Measurements from ENCODE around the gene C11orf42.
A peak's percentile ranks its signal among the peaks of the same experiment; 100 is the strongest.

Gene C11orf42

GRCh38 chr11:6225896-6226295, 20.5 kb downstream of the C11orf42 start:
- TF ChIP-seq CTCF (IDR thresholded peaks at IDR 0.05; ENCODE audit: control extremely low read depth, extremely low read depth, low read depth, missing control alignments) = no peak
- CTCF ChIA-PET = interaction anchor here (1.5 kb wide), 1 partner anchor 10 kb away, joined by 8 read pairs; no protein-coding TSS in a partner anchor

GRCh38 chr11:6228520-6228919, 23.2 kb downstream of the C11orf42 start:
- TF ChIP-seq CTCF (IDR thresholded peaks at IDR 0.05; ENCODE audit: control extremely low read depth, extremely low read depth, low read depth, missing control alignments) = no peak
- CTCF ChIA-PET = interaction anchor here (0.9 to 3.2 kb wide), 3 partner anchors 15 to 277 kb away, joined by 3 to 9 read pairs (median 8); no protein-coding TSS in a partner anchor
- POLR2A ChIA-PET = no interaction called here
- DNase-seq (ENCODE audit: extremely low spot score) = no peak

More at GRCh38 chr11:6225896-6226295, 20.5 kb downstream of the C11orf42 start:
- POLR2A ChIA-PET = interaction anchor here (0.7 kb wide), 1 partner anchor 17 kb away, joined by 4 read pairs; no protein-coding TSS in a partner anchor
- DNase-seq (ENCODE audit: extremely low spot score) = no peak

- no peak for TF ChIP-seq CTCF (IDR thresholded peaks at IDR 0.05; ENCODE audit: control extremely low read depth, extremely low read depth, low read depth, missing control alignments)
- POLR2A ChIA-PET = interaction anchor here (0.6 kb wide), 1 partner anchor 16 kb away, joined by 5 read pairs; no protein-coding TSS in a partner anchor
Observed at GRCh38 chr11:6229911-6230310, 24.6 kb downstream of the C11orf42 start.

GRCh38 chr11:6232899-6233298, 27.5 kb downstream of the C11orf42 start:
- POLR2A ChIA-PET = no interaction called here
- TF ChIP-seq CTCF (IDR thresholded peaks at IDR 0.05; ENCODE audit: control extremely low read depth, extremely low read depth, low read depth, missing control alignments) = no peak
- no peak for DNase-seq (ENCODE audit: extremely low spot score)
- CTCF ChIA-PET = no interaction called here

More at GRCh38 chr11:6229911-6230310, 24.6 kb downstream of the C11orf42 start:
- CTCF ChIA-PET = interaction anchor here (0.8 to 3.2 kb wide), 6 partner anchors 9 to 124 kb away, joined by 3 to 9 read pairs (median 6); no protein-coding TSS in a partner anchor
- no peak for DNase-seq (ENCODE audit: extremely low spot score)

- TF ChIP-seq CTCF (IDR thresholded peaks at IDR 0.05; ENCODE audit: control extremely low read depth, extremely low read depth, low read depth, missing control alignments) = no peak
- POLR2A ChIA-PET = no interaction called here
Observed at GRCh38 chr11:6233984-6234386, 28.6 kb downstream of the C11orf42 start.

GRCh38 chr11:6234387-6235107, 29.2 kb downstream of the C11orf42 start, which contains the start of gene FHIP1B:
Gene FHIP1B (minus strand): TSS chr11:6234636. CDS start chr11:6224516, 10,120 bp downstream.
- ChIA-PET POLR2A (interaction anchor here (1.0 kb wide), 1 partner anchor 247 kb away, joined by 3 read pairs; the partner anchor contains the start of genes ARFIP2 and TIMM10B), CTCF (interaction anchor here (1.8 to 4.2 kb wide), 2 partner anchors 16 to 128 kb away, joined by 6 to 45 read pairs; no protein-coding TSS in a partner anchor)
- peak; percentile 96 for DNase-seq (ENCODE audit: extremely low spot score)
- TF ChIP-seq CTCF (IDR thresholded peaks at IDR 0.05; ENCODE audit: control extremely low read depth, extremely low read depth, low read depth, missing control alignments) = no peak

More at GRCh38 chr11:6233984-6234386, 28.6 kb downstream of the C11orf42 start:
- CTCF ChIA-PET = interaction anchor here (1.8 to 4.2 kb wide), 2 partner anchors 16 to 129 kb away, joined by 6 to 45 read pairs; no protein-coding TSS in a partner anchor
- no peak for DNase-seq (ENCODE audit: extremely low spot score)

Measured in GM10248 (cell line).